ENCODE results near the gene NTN5.

GRCh38 chr19:48722196-48722708 lies 49.4 kb upstream of the NTN5 start:
- TF ChIP-seq CTCF (IDR thresholded peaks at IDR 0.05 in 8 of 11, conservative IDR thresholded peaks at IDR 0.05 in 3 of 11), result no peak
- no peak for TF ChIP-seq POLR2AphosphoS5 (IDR thresholded peaks at IDR 0.05)
